ENCODE results near the gene MED9.

The MED9 gene

DNA sequence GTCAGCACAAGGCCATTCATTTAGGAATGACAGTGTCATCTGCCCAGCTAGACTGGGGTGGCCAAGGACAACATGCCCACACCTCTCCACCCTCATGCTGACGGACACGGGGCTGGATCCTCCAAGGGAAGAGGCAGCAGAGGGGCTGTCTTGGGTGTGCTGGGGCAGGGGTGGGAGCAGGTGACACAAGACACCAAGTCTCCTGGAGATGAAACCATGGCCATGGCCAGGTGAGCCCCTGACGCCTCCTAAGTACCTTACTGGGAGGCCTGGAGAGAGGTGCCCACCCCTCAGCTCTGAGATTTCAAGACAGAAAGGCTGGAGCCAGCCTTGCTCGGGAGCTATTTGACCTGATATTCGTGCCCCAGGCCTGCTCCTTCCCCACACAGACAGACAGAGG lies 28.4 kb downstream of the MED9 start:
- DNase-seq (ENCODE audit: low read depth), result no peak
- TF ChIP-seq, protein P1, sequence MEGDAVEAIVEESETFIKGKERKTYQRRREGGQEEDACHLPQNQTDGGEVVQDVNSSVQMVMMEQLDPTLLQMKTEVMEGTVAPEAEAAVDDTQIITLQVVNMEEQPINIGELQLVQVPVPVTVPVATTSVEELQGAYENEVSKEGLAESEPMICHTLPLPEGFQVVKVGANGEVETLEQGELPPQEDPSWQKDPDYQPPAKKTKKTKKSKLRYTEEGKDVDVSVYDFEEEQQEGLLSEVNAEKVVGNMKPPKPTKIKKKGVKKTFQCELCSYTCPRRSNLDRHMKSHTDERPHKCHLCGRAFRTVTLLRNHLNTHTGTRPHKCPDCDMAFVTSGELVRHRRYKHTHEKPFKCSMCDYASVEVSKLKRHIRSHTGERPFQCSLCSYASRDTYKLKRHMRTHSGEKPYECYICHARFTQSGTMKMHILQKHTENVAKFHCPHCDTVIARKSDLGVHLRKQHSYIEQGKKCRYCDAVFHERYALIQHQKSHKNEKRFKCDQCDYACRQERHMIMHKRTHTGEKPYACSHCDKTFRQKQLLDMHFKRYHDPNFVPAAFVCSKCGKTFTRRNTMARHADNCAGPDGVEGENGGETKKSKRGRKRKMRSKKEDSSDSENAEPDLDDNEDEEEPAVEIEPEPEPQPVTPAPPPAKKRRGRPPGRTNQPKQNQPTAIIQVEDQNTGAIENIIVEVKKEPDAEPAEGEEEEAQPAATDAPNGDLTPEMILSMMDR (IDR thresholded peaks at IDR 0.05; ENCODE audit: insufficient read depth, low read depth, low read length, missing control alignments), result no peak
- H3K4me3 ChIP-seq (ENCODE audit: low read length), result no peak overlapping the region

DNA sequence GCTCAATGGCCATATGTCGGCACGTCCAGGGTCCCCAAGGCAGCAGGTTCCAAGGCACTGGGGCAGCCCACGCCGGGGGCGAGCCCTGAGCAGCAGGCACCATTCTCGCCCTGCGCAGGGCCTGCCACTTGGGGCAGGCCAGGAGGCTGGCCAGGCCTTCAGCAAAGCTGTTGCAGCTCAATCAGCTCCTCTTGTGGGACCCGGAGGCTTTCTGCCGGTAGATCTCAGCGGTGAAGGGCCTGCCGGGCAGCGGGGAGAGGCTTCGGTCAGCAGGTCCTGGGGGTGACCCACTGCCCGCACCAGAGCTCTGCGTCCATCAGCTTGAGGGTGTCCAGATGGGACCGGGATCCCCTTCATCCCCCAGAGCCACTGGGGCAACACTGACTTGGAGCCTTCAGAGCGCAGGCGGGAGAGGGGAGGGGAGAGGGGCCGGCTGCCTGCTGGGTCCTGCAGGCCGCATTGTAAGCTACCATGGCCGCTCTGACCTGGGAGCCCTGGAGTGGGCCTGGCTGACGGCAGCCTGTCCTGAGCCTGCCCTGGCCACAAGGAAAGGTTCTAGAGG lies 28.9 kb downstream of the MED9 start:
- no peak for DNase-seq (ENCODE audit: low read depth)
- TF ChIP-seq, protein P1 (IDR thresholded peaks at IDR 0.05; ENCODE audit: insufficient read depth, low read depth, low read length, missing control alignments), result no peak
- H3K4me3 ChIP-seq (ENCODE audit: low read length), result no peak overlapping the region

DNA sequence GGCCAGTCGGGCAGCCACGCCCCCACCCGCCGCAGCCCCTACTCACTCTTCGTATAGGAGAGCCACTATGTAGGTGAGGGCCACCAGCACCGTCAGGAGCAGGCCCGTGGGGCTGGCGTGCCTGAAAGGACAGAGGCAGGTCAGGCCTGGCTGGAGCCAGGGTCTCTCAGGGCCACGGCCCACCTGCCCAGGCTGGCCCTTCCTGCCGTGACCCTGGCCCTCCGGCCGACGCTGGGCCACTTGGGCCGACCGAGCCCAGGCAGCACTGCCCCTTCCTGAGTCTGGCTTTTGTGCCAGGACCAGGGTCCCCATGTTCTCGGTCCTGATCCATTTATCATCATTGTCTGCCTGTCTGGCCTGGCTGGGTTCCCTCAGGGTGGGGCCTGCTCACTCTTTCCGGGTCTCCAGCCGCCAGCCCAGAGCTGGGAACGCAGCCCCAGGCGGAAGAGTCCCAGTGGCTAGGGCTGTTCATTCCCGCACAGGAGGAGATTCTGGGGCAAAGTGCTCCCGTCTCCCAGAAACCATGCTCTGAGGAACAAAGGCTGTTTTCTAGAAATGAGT lies 29.5 kb downstream of the MED9 start:
- TF ChIP-seq, protein P1 (IDR thresholded peaks at IDR 0.05; ENCODE audit: insufficient read depth, low read depth, low read length, missing control alignments), result no peak
- H3K4me3 ChIP-seq (ENCODE audit: low read length), result no peak overlapping the region
- no peak for DNase-seq (ENCODE audit: low read depth)

DNA sequence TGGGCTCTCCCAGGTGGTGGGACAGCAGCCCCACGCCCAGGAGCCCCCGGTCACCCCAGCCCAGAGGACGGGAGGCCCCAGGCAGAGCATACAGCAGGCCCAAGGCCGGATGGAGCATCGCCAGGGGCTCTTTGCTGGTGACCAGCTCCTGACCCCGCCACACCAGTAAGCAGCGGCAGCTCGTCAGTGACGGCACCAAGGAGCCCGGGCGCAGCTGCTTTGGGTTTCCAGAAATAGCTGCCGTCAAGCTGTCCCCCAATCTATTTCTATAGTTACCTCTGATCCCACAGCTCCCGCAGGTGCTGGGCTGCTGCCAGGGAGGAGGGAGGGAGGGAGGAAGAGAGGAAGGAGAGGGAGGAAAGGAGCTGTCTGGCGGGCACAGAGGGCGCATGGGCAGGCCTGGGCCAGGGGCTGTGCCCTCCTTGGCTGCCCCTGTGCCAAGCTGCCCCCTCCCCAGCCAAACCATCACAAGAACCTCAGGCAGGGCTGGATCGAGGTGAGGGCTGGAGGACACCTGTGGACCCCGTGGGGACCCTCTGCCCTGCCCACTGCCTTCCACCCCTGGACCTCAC lies 30.2 kb downstream of the MED9 start:
- DNase-seq (ENCODE audit: low read depth), result no peak
- TF ChIP-seq, protein P1 (IDR thresholded peaks at IDR 0.05; ENCODE audit: insufficient read depth, low read depth, low read length, missing control alignments), result no peak
- no peak overlapping the region for H3K4me3 ChIP-seq (ENCODE audit: low read length)

DNA sequence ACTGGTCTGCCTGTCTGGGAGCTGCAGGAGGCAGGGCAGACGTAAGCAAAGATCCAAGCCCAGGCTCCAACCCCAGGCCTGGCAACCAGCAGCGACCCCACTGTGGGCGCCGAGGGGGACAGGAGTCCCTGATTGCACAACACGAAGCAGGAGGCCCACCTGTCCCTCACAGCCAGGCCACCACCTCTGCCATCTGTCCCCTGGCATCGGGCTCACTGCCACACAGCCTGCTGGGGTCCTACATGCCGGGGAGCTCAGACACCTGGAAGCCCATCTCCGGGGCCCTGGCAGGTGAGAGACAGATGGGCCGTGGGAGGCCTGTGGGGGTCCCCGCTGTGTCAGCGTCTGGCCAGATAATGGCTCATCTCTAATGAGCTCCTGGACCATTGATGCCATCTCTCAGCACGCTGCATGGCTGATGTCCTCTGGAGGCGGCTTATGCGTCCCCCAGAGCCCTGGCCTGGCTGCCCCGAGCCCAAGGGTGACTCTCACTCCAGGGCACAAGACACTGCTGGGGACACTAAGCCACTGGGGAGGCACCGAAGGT lies 30.7 kb downstream of the MED9 start:
- H3K4me3 ChIP-seq (ENCODE audit: low read length), result no peak overlapping the region
- TF ChIP-seq, protein P1 (IDR thresholded peaks at IDR 0.05; ENCODE audit: insufficient read depth, low read depth, low read length, missing control alignments), result no peak
- DNase-seq (ENCODE audit: low read depth), result no peak

DNA sequence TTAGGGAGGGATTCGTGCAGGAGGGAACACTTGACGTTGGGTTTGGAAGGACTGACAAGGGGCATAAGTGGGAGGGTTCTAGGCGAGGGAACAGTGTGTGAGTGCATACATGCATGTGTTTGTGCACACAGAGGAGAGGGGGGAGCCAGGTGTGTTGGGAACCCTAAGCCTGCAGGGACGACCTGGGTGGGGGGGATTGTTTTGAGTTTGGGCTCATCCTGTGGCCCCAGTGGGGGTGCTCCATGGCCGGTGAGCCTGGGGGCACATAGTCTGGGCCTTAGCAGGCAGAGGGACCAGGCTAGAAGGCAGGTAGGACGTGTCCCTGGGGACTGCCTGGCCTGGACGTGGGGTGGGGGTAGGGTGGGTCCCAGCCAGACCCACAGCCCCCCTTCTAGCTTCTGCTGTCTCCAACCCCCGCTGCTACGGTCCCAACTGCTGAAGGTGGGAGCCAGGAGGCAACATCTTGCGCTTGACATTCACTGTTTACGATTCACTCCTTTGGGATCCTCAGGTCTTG lies 31.3 kb downstream of the MED9 start:
- DNase-seq (ENCODE audit: low read depth), result no peak
- no peak overlapping the region for H3K4me3 ChIP-seq (ENCODE audit: low read length)
- TF ChIP-seq, protein P1 (IDR thresholded peaks at IDR 0.05; ENCODE audit: insufficient read depth, low read depth, low read length, missing control alignments), result no peak

All from epithelial cell of esophagus (primary cell).